Natural killer cell (primary cell): Measurements from ENCODE around the gene SLC2A9. TPM values are rescaled to one million over a fixed set of nuclear protein-coding genes. Genes with fewer than 3 reads are reported as not detected.

Source experiments
- ATAC-seq, 3 donors: fragments of 150-1000 bp in 2 of 3; fragments of 200-7000 bp in 1 of 3; cut with Tn5 transposase; 1 replicate in 1 of 3; 2 replicates in 2 of 3; pipeline ENCODE4 v1.10.0; 2021; ENCODE audit warnings: mild to moderate bottlenecking in 2 of 3, moderate library complexity in 2 of 3
- DNase-seq, 2 donors: peaks; one replicate each; pipeline versions ENCODE4 v3.0.0 to v3.0.0-alpha.2; 2013 to 2021; ENCODE audit warnings: mixed read lengths in 1 of 2
- H3K27ac ChIP-seq: one replicate; pipeline ENCODE4 v1.5.1; 2013; ENCODE audit warnings: mild to moderate bottlenecking, low read length
- H3K27me3 ChIP-seq: one replicate; pipeline ENCODE4 v1.6.1; 2013; ENCODE audit warnings: low read length; ENCODE audit not compliant: control insufficient read depth, insufficient read depth
- H3K36me3 ChIP-seq: one replicate; pipeline ENCODE4 v1.6.1; 2013; ENCODE audit warnings: low read length; ENCODE audit not compliant: control insufficient read depth, insufficient read depth
- H3K4me1 ChIP-seq: one replicate; pipeline ENCODE4 v1.6.1; 2013; ENCODE audit warnings: low read length; ENCODE audit not compliant: control insufficient read depth, insufficient read depth
- H3K4me3 ChIP-seq: one replicate; pipeline ENCODE4 v1.5.1; 2013; ENCODE audit warnings: low read length
- H3K9me3 ChIP-seq: one replicate; pipeline ENCODE4 v1.6.1; 2013; ENCODE audit warnings: low read length; ENCODE audit not compliant: control insufficient read depth, insufficient read depth
- H3K27ac Mint-ChIP-seq, 2 donors: one replicate each; pipeline ENCODE4 v1.8.0; 2022; ENCODE audit warnings: mild to moderate bottlenecking in 2 of 2, mixed read lengths in 2 of 2, moderate library complexity in 1 of 2
- H3K27me3 Mint-ChIP-seq, 2 donors: one replicate each; pipeline ENCODE4 v1.8.0; 2022; ENCODE audit warnings: low read depth in 2 of 2, mixed read lengths in 2 of 2
- H3K36me3 Mint-ChIP-seq: one replicate; pipeline ENCODE4 v1.8.0; 2022; ENCODE audit warnings: mixed read lengths
- H3K4me1 Mint-ChIP-seq, 2 donors: one replicate each; pipeline ENCODE4 v1.8.0; 2022; ENCODE audit warnings: mixed read lengths in 2 of 2
- H3K4me3 Mint-ChIP-seq: one replicate; pipeline ENCODE4 v1.8.0; 2022; ENCODE audit warnings: mild to moderate bottlenecking, moderate library complexity, mixed read lengths
- H3K9me3 Mint-ChIP-seq, 2 donors: one replicate each; pipeline ENCODE4 v1.8.0; 2022; ENCODE audit warnings: mixed read lengths in 2 of 2
- CTCF ChIP-seq: fragments of 200-600 bp; IDR thresholded peaks from one replicate; pipeline ENCODE4 v1.8.0; 2022; ENCODE audit warnings: antibody characterized with exemption
- WGBS: methylation state at CpG from one replicate; pipeline ENCODE4 v1.1.7; 2013; ENCODE audit warnings: missing lambda C conversion rate; ENCODE audit not compliant: insufficient coverage; 5-methylcytosine and 5-hydroxymethylcytosine counted together
- intact Hi-C: fragments of 100-400 bp; cut with micrococcal nuclease; formaldehyde crosslinking; loops from one replicate; pipeline ENCODE4 v1.14.2; 2022
- total RNA-seq, 4 donors: library from RNA; stranded (reverse); fragments of 120-200 nt in 1 of 4; gene quantifications; one replicate each; pipeline versions ENCODE4 v1.2.3 to v1.2.4, GENCODE V29; 2013 to 2022

SLC2A9 gene
- total RNA-seq, 3 donors from 2014 or later (not counting 1 experiment from before 2014, with no cell fraction given) = 1.5 to 5.5 (median 3.9) TPM

GRCh38 chr4:10054571-10055041, 33.3 kb upstream of the SLC2A9 start:
- no peak overlapping the region for H3K4me3 ChIP-seq
- H3K27ac Mint-ChIP-seq = no peak overlapping the region
- DNase-seq (no peak), ATAC-seq (no peak)
- WGBS = 88% methylated on average over 4 of the region's 4 CpGs
- peaks cover 0 to 6% of the 10 kb centered on the region in 2 donors for H3K4me1 Mint-ChIP-seq
- H3K27me3 ChIP-seq = no peaks in the 10 kb centered on the region
- intact Hi-C loops = no loop called here
- no peak for TF ChIP-seq CTCF
- H3K9me3 ChIP-seq = no peaks in the 10 kb centered on the region
- no peak overlapping the region for H3K4me3 Mint-ChIP-seq
- no peaks in the 10 kb centered on the region for H3K4me1 ChIP-seq
- no peaks in the 10 kb centered on the region for H3K36me3 ChIP-seq
- H3K27ac ChIP-seq = no peak overlapping the region
- no peaks in the 10 kb centered on the region for H3K9me3 Mint-ChIP-seq
- H3K36me3 Mint-ChIP-seq = peaks cover 6% of the 10 kb centered on the region
- H3K27me3 Mint-ChIP-seq = no peaks in the 10 kb centered on the region

- Histone ChIP-seq H3K27me3 (no peaks in the 10 kb centered on the region), H3K27ac (no peak overlapping the region), H3K9me3 (no peaks in the 10 kb centered on the region), H3K4me1 (no peaks in the 10 kb centered on the region), H3K36me3 (no peaks in the 10 kb centered on the region), H3K4me3 (no peak overlapping the region)
- H3K9me3 Mint-ChIP-seq = no peaks in the 10 kb centered on the region
- H3K27ac Mint-ChIP-seq = no peak overlapping the region
- no peaks in the 10 kb centered on the region for H3K27me3 Mint-ChIP-seq
- ATAC-seq (no peak), DNase-seq (no peak)
- no peak for TF ChIP-seq CTCF
- H3K4me3 Mint-ChIP-seq = no peak overlapping the region
- peaks cover 7 to 12% of the 10 kb centered on the region in 2 donors for H3K4me1 Mint-ChIP-seq
- peaks cover 6% of the 10 kb centered on the region for H3K36me3 Mint-ChIP-seq
- 95% methylated on average over 8 of the region's 8 CpGs for WGBS
- intact Hi-C loops = no loop called here
Observed at GRCh38 chr4:10053635-10054453, 32.5 kb upstream of the SLC2A9 start.

GRCh38 chr4:10051517-10052135, 30.3 kb upstream of the SLC2A9 start:
- ATAC-seq (no peak), DNase-seq (no peak)
- Histone ChIP-seq H3K4me3 (no peak overlapping the region), H3K36me3 (no peaks in the 10 kb centered on the region), H3K4me1 (peaks cover 9% of the 10 kb centered on the region), H3K27me3 (no peaks in the 10 kb centered on the region), H3K9me3 (no peaks in the 10 kb centered on the region), H3K27ac (no peak overlapping the region)
- peaks cover 21 to 32% of the 10 kb centered on the region in 2 donors for H3K4me1 Mint-ChIP-seq
- intact Hi-C loops = no loop called here
- 97% methylated on average over 11 of the region's 11 CpGs for WGBS
- no peak overlapping the region for H3K4me3 Mint-ChIP-seq
- peaks cover 3% of the 10 kb centered on the region for H3K36me3 Mint-ChIP-seq
- no peak for TF ChIP-seq CTCF
- H3K9me3 Mint-ChIP-seq = peaks cover 0 to 2% of the 10 kb centered on the region in 2 donors
- H3K27ac Mint-ChIP-seq = no peak overlapping the region
- no peaks in the 10 kb centered on the region for H3K27me3 Mint-ChIP-seq
